Calu3 (cell line): Measurements from ENCODE around the gene POLA1. TPM values are rescaled to one million over a fixed set of nuclear protein-coding genes. Genes with fewer than 3 reads are reported as not detected.

Experiments used
- BruUV-seq: library from RNA; stranded (reverse); fragments of 400-500 nt; replicated peaks from 2 replicates; lab custom pipeline; 2021; lab: Mats Ljungman, UMichigan
- CTCF ChIA-PET: fragments of 300-600 bp; sonication (Branson Sonifier 250); formaldehyde crosslinking; loops from one replicate; lab custom pipeline; 2022; ENCODE audit warnings: antibody characterized with exemption; lab: Charles Lee
- DNase-seq: peaks from one replicate; pipeline ENCODE4 v3.0.0; 2022
- H3K27ac Mint-ChIP-seq: one replicate; pipeline ENCODE4 v1.8.0; 2022; ENCODE audit warnings: mixed read lengths; ENCODE audit not compliant: unreplicated experiment
- H3K27me3 Mint-ChIP-seq: one replicate; pipeline ENCODE4 v1.8.0; 2022; ENCODE audit warnings: mixed read lengths; ENCODE audit not compliant: unreplicated experiment
- H3K36me3 Mint-ChIP-seq: one replicate; pipeline ENCODE4 v1.8.0; 2022; ENCODE audit warnings: mild to moderate bottlenecking, moderate library complexity, mixed read lengths; ENCODE audit not compliant: insufficient read depth, unreplicated experiment
- H3K4me1 Mint-ChIP-seq: one replicate; pipeline ENCODE4 v1.8.0; 2022; ENCODE audit warnings: mild to moderate bottlenecking, low read depth, mixed read lengths; ENCODE audit not compliant: unreplicated experiment
- H3K4me3 Mint-ChIP-seq: one replicate; pipeline ENCODE4 v1.8.0; 2022; ENCODE audit warnings: mild to moderate bottlenecking, low read depth, moderate library complexity, mixed read lengths; ENCODE audit not compliant: unreplicated experiment
- H3K9me3 Mint-ChIP-seq: one replicate; pipeline ENCODE4 v1.8.0; 2022; ENCODE audit warnings: low read depth, mixed read lengths; ENCODE audit not compliant: unreplicated experiment
- intact Hi-C: fragments of 100-400 bp; cut with micrococcal nuclease; formaldehyde crosslinking; loops from one replicate; pipeline ENCODE4 v1.10.0; 2022; ENCODE audit not compliant: unreplicated experiment
- total RNA-seq: library from RNA; stranded (reverse); gene quantifications from 2 replicates; pipeline ENCODE4 v1.2.3, GENCODE V29; 2022
- TF ChIP-seq, protein P1 (sequence below): fragments of 200-600 bp; IDR thresholded peaks from one replicate; pipeline ENCODE4 v1.8.0; 2022; ENCODE audit warnings: antibody characterized with exemption; ENCODE audit not compliant: unreplicated experiment

POLA1 gene
- total RNA-seq, 1 experiment from 2014 or later: 25.2 TPM

DNA sequence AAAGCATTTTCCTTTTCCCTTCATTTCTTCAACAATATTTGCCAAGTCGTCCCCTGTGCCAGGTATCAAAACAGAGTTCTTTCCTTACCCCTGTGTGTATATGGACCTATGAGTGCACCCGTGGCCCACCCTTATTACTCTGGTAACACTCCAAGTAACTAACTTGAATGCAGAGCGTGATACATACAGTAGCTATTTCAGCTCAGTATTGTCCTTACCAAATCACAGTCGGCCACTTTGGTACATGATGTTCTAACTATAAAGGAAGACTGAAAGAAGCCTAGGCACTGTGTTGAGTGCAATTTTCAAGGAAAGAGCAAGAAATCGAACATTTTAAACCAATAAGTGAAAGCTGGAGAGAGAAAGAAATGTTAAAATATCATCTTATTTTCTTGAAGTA lies 233.7 kb downstream of the POLA1 start:
- BruUV-seq: no TSS peak
- H3K9me3 Mint-ChIP-seq: no peaks in the 10 kb centered on the region
- no peak overlapping the region for H3K4me3 Mint-ChIP-seq

DNA sequence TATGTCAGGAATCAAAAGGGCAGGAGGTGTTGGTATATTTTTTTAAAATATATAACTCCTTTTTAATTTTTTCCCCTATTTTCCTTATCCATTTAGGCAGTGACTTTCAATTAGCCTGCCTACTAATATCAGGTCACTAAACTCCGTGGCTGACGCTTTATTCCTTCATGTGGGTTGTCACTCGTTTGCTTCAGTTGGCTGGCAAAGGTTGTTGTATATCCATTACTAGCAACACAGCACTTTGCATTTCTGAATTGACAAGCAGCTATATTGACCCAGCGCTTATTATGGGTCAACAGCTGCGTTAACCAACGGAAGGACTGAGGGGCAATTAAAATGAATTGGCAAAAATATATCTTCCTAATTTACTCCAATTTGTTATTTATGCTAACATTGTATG lies 234.4 kb downstream of the POLA1 start:
- no peaks in the 10 kb centered on the region for H3K9me3 Mint-ChIP-seq
- intact Hi-C loops: no loop called here
- CTCF ChIA-PET: no interaction called here
- DNase-seq: no peak
- no peaks in the 10 kb centered on the region for H3K36me3 Mint-ChIP-seq
- no peak overlapping the region for H3K27ac Mint-ChIP-seq
- no peak overlapping the region for H3K4me3 Mint-ChIP-seq
- no TSS peak for BruUV-seq
- TF ChIP-seq, protein P1, sequence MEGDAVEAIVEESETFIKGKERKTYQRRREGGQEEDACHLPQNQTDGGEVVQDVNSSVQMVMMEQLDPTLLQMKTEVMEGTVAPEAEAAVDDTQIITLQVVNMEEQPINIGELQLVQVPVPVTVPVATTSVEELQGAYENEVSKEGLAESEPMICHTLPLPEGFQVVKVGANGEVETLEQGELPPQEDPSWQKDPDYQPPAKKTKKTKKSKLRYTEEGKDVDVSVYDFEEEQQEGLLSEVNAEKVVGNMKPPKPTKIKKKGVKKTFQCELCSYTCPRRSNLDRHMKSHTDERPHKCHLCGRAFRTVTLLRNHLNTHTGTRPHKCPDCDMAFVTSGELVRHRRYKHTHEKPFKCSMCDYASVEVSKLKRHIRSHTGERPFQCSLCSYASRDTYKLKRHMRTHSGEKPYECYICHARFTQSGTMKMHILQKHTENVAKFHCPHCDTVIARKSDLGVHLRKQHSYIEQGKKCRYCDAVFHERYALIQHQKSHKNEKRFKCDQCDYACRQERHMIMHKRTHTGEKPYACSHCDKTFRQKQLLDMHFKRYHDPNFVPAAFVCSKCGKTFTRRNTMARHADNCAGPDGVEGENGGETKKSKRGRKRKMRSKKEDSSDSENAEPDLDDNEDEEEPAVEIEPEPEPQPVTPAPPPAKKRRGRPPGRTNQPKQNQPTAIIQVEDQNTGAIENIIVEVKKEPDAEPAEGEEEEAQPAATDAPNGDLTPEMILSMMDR: no peak
- H3K27me3 Mint-ChIP-seq: no peaks in the 10 kb centered on the region
- H3K4me1 Mint-ChIP-seq: peaks cover 17% of the 10 kb centered on the region

More for the DNA sequence above, 233.7 kb downstream of the POLA1 start:
- TF ChIP-seq, protein P1: no peak
- no peak for DNase-seq
- Mint-ChIP-seq H3K27ac (no peak overlapping the region), H3K36me3 (no peaks in the 10 kb centered on the region), H3K4me1 (peaks cover 17% of the 10 kb centered on the region), H3K27me3 (no peaks in the 10 kb centered on the region)
- intact Hi-C loops: no loop called here
- CTCF ChIA-PET: no interaction called here

DNA sequence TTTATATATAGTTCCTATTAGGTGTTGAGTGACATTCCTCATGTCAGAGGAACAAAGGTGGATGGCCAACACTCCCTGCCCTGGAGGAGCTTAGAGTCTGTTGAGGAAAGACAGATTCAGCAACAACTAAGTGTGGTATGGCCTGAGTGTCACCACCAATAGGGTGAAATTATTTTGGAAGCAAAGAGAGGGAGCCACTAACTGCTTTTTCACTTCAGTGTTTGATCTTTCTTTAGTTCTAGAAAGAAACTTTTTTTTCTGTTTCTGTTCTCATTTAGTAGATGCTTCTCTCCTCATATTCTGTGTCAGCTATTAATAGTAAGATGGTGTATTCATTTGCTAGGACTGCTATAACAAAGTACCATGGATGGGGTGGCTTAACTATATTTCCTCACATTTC lies 240.6 kb downstream of the POLA1 start:
- Mint-ChIP-seq H3K4me3 (no peak overlapping the region), H3K27me3 (no peaks in the 10 kb centered on the region), H3K4me1 (no peaks in the 10 kb centered on the region), H3K36me3 (no peaks in the 10 kb centered on the region), H3K27ac (no peak overlapping the region), H3K9me3 (no peaks in the 10 kb centered on the region)
- CTCF ChIA-PET: no interaction called here
- intact Hi-C loops: no loop called here
- TF ChIP-seq, protein P1: no peak
- DNase-seq: no peak
- BruUV-seq: no TSS peak

DNA sequence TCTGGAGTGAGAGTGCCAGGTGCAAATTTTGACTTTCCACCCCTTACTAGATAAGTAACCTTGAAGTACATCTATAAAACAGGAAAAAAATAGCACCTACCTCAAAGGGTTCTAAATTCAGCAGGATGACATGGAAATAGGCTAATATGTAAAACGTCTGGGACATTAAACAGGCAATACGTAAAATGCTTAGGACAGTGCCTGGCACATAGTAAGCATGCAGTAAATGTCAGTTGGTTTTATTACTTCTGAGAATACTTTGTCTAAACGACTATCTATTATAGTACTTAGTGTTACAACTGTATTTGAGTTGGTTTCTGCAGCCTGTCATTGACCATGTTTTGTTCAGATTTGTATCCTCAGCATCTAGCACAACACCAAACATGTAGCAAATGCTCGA lies 251.3 kb downstream of the POLA1 start:
- Mint-ChIP-seq H3K4me3 (no peak overlapping the region), H3K9me3 (no peaks in the 10 kb centered on the region), H3K36me3 (no peaks in the 10 kb centered on the region), H3K27me3 (no peaks in the 10 kb centered on the region), H3K27ac (no peak overlapping the region), H3K4me1 (no peaks in the 10 kb centered on the region)
- CTCF ChIA-PET: interaction anchor here (0.6 kb wide), 1 partner anchor 894 kb away, joined by 4 read pairs; no protein-coding TSS in a partner anchor
- TF ChIP-seq, protein P1: no peak
- no TSS peak for BruUV-seq
- intact Hi-C loops: no loop called here
- no peak for DNase-seq
